Measurements from ENCODE around the gene SLC50A1.

SLC50A1 gene

DNA sequence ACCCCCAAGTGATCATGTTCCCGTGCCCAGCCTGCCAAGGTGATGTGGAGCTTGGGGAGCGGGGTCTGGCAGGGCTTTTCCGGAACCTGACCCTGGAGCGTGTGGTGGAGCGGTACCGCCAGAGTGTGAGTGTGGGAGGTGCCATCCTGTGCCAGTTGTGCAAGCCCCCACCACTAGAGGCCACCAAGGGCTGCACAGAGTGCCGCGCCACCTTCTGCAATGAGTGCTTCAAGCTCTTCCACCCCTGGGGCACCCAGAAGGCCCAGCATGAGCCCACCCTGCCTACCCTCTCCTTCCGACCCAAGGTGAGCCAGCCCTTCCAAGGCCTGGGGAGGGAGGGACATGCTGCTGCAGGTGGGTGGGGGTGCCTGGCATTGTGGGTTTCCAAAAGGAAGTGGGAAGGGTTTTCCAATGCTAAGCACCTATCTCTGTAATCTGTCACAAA is 40.3 kb downstream of the SLC50A1 start:
- Mint-ChIP-seq H3K4me3 (no peak overlapping the region), H3K27ac (no peak overlapping the region), H3K9me3 (no peaks in the 10 kb centered on the region), H3K4me1 (peaks cover 48% of the 10 kb centered on the region), H3K27me3 (peaks cover 2% of the 10 kb centered on the region), H3K36me3 (ENCODE audit: low read depth) (peaks cover 17% of the 10 kb centered on the region)
- peak; percentile 35 for DNase-seq
- ATAC-seq = no peak

GRCh38 chr1:155176544-155177071 is 41.0 kb downstream of the SLC50A1 start:
- Mint-ChIP-seq H3K9me3 (no peaks in the 10 kb centered on the region), H3K4me1 (peaks cover 44% of the 10 kb centered on the region), H3K27me3 (peaks cover 2% of the 10 kb centered on the region), H3K36me3 (ENCODE audit: low read depth) (peaks cover 16% of the 10 kb centered on the region), H3K27ac (no peak overlapping the region), H3K4me3 (no peak overlapping the region)
- peak; percentile 47 for ATAC-seq
- peak; percentile 92 for DNase-seq

- DNase-seq (no peak), ATAC-seq (no peak)
- peaks cover 36% of the 10 kb centered on the region for H3K4me1 Mint-ChIP-seq
- H3K9me3 Mint-ChIP-seq = no peaks in the 10 kb centered on the region
- no peak overlapping the region for H3K4me3 Mint-ChIP-seq
- peaks cover 10% of the 10 kb centered on the region for H3K36me3 Mint-ChIP-seq (ENCODE audit: low read depth)
- H3K27ac Mint-ChIP-seq = no peak overlapping the region
- H3K27me3 Mint-ChIP-seq = peaks cover 2% of the 10 kb centered on the region
These were observed 41.7 kb downstream of the SLC50A1 start for GRCh38 chr1:155177192-155177917.

DNA sequence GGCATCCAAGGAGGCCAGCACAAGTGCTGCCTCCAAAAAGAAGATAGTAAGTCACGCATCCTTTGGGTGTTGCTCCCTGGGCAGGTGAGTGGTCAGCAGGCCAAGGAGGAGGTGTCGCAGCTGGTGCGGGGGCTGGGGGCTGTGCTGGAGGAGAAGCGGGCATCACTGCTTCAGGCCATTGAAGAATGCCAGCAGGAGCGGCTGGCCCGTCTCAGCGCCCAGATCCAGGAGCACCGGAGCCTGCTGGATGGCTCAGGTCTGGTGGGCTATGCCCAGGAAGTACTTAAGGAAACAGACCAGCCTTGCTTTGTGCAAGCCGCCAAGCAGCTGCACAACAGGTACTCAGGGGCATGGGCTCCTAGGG is 42.2 kb downstream of the SLC50A1 start:
- peaks cover 34% of the 10 kb centered on the region for H3K4me1 Mint-ChIP-seq
- no peak for ATAC-seq
- H3K9me3 Mint-ChIP-seq = no peaks in the 10 kb centered on the region
- no peak overlapping the region for H3K27ac Mint-ChIP-seq
- no peak overlapping the region for H3K4me3 Mint-ChIP-seq
- DNase-seq = no peak
- H3K27me3 Mint-ChIP-seq = peaks cover 2% of the 10 kb centered on the region
- peaks cover 7% of the 10 kb centered on the region for H3K36me3 Mint-ChIP-seq (ENCODE audit: low read depth)

GRCh38 chr1:155178441-155179111 is 42.9 kb downstream of the SLC50A1 start:
- no peak for DNase-seq
- Mint-ChIP-seq H3K4me3 (no peak overlapping the region), H3K27ac (no peak overlapping the region), H3K27me3 (no peaks in the 10 kb centered on the region), H3K4me1 (peaks cover 27% of the 10 kb centered on the region), H3K36me3 (ENCODE audit: low read depth) (peaks cover 2% of the 10 kb centered on the region), H3K9me3 (no peaks in the 10 kb centered on the region)
- ATAC-seq = no peak

DNA sequence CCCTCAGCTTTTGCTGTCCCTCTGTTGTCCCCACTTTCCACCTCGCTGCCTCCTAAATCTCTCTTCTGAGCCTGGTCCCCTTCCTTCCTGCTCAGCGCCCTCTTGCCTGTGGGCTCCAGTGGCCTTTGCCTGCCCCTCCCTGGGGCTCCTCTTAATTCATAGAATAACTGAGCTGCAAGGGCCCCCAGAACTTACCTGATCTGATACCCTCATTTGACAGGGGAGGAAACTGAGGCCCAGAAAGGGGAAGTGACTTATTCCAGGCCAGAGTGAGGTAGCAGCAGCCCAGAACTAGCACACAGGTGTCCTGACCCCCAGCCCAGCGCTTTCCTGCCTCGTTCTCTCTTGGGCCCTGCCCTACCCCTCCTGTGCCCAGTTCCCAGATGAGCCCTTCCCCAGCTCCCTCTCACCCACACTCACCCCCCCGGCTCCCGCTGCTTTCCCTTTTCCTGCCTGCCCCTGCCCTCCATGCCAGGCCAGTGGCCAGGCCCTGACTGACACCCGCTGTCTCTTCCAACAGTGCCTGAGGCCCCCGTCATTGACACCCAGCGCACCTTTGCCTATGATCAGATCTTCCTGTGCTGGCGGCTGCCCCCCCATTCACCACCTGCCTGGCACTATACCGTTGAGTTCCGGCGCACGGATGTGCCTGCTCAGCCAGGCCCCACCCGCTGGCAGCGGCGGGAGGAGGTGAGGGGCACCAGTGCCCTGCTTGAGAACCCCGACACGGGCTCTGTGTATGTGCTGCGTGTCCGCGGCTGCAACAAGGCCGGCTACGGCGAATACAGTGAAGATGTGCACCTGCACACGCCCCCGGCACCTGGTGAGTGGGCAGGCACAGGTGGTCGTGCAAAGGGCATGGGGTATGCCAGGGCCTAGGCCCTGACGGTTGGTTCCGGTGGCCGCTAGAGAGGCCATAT is 43.7 kb downstream of the SLC50A1 start:
- no peaks in the 10 kb centered on the region for H3K9me3 Mint-ChIP-seq
- H3K27ac Mint-ChIP-seq = no peak overlapping the region
- no peak for DNase-seq
- H3K4me1 Mint-ChIP-seq = peaks cover 22% of the 10 kb centered on the region
- no peak overlapping the region for H3K4me3 Mint-ChIP-seq
- no peaks in the 10 kb centered on the region for H3K27me3 Mint-ChIP-seq
- peaks cover 2% of the 10 kb centered on the region for H3K36me3 Mint-ChIP-seq (ENCODE audit: low read depth)
- ATAC-seq = no peak

- Mint-ChIP-seq H3K27ac (no peak overlapping the region), H3K27me3 (no peaks in the 10 kb centered on the region), H3K36me3 (ENCODE audit: low read depth) (peaks cover 2% of the 10 kb centered on the region), H3K4me3 (no peak overlapping the region), H3K4me1 (peaks cover 6% of the 10 kb centered on the region), H3K9me3 (no peaks in the 10 kb centered on the region)
- DNase-seq = no peak
- ATAC-seq = no peak
These were observed 45.9 kb downstream of the SLC50A1 start for GRCh38 chr1:155181371-155182051.

DNA sequence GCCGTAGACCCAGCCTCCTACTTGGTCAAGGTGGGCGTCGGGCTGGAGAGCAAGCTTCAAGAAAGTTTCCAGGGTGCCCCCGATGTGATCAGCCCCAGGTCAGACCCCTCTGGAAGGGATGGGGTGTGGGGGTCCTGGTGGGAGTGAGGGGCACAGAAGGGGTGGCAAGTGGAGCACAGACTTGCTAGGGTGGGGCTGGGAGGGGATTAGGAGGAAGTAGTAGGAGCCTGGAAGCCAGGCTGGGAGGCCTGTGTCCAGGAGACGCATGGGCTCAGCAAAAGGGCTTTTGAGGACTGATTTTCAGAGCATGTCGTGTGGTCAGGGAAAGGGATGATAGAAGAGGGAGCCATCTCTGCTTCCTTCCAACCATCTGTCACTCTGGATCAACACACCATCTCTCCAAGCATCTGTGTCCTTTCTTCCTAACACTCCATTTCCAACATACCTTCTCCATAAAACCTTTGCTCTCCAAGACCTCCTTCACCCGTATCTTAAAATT is 46.4 kb downstream of the SLC50A1 start:
- H3K36me3 Mint-ChIP-seq (ENCODE audit: low read depth) = peaks cover 2% of the 10 kb centered on the region
- peaks cover under 1% of the 10 kb centered on the region for H3K4me1 Mint-ChIP-seq
- no peak overlapping the region for H3K4me3 Mint-ChIP-seq
- no peaks in the 10 kb centered on the region for H3K27me3 Mint-ChIP-seq
- H3K27ac Mint-ChIP-seq = no peak overlapping the region
- no peaks in the 10 kb centered on the region for H3K9me3 Mint-ChIP-seq
- no peak for ATAC-seq
- no peak for DNase-seq

- Mint-ChIP-seq H3K27ac (no peak overlapping the region), H3K4me1 (peaks cover 2% of the 10 kb centered on the region), H3K27me3 (no peaks in the 10 kb centered on the region), H3K9me3 (no peaks in the 10 kb centered on the region), H3K36me3 (ENCODE audit: low read depth) (peaks cover 4% of the 10 kb centered on the region), H3K4me3 (no peak overlapping the region)
- ATAC-seq = no peak
- no peak for DNase-seq
These were observed 48.1 kb downstream of the SLC50A1 start for GRCh38 chr1:155183775-155184221.

DNA sequence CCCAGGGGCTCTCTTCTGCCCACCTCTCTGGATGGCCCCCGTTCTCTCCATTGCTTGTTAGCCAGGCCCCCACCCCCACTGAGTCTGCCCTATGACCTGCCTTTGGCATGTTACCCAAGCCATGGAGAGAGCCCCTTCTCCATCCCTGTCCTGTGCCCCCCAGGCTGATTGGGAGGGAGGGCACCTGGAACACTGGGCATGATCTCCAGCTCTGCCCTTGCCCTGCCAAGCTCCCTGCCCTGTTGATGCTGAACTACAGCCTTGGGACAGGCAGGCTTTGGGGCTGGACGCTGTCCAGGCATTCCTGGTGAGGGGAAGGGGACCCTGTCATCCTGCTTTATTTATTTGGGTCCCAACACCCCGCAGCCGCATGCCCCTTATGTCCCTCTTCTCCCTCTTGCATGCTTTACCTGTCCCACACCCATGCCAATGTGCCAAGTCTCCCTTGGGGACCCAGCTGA is 48.7 kb downstream of the SLC50A1 start:
- no peaks in the 10 kb centered on the region for H3K27me3 Mint-ChIP-seq
- H3K4me3 Mint-ChIP-seq = no peak overlapping the region
- no peaks in the 10 kb centered on the region for H3K9me3 Mint-ChIP-seq
- H3K36me3 Mint-ChIP-seq (ENCODE audit: low read depth) = peaks cover 4% of the 10 kb centered on the region
- no peak overlapping the region for H3K27ac Mint-ChIP-seq
- no peak for DNase-seq
- no peak for ATAC-seq
- peaks cover 2% of the 10 kb centered on the region for H3K4me1 Mint-ChIP-seq

GRCh38 chr1:155184835-155185782 is 49.5 kb downstream of the SLC50A1 start:
- H3K4me3 Mint-ChIP-seq = no peak overlapping the region
- ATAC-seq = no peak
- peaks cover 2% of the 10 kb centered on the region for H3K4me1 Mint-ChIP-seq
- no peaks in the 10 kb centered on the region for H3K9me3 Mint-ChIP-seq
- peaks cover 4% of the 10 kb centered on the region for H3K36me3 Mint-ChIP-seq (ENCODE audit: low read depth)
- H3K27me3 Mint-ChIP-seq = no peaks in the 10 kb centered on the region
- DNase-seq = no peak
- no peak overlapping the region for H3K27ac Mint-ChIP-seq

DNA sequence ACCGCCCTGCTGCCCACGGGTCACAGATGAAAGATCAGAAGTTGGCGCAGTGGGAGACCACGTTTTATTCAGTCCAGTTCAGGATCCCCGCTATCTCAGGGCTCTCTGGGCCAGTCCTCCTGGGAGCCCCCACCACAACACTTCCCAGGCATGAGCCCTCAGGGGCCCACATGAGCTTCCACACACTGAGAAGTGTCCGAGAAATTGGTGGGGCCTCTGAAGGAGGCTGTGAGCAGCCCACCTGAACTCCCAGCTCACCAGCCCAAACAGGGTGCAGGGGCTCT is 50.1 kb downstream of the SLC50A1 start:
- peaks cover 2% of the 10 kb centered on the region for H3K4me1 Mint-ChIP-seq
- no peak overlapping the region for H3K4me3 Mint-ChIP-seq
- DNase-seq = no peak
- H3K36me3 Mint-ChIP-seq (ENCODE audit: low read depth) = peaks cover 4% of the 10 kb centered on the region
- no peaks in the 10 kb centered on the region for H3K9me3 Mint-ChIP-seq
- ATAC-seq = no peak
- no peak overlapping the region for H3K27ac Mint-ChIP-seq
- no peaks in the 10 kb centered on the region for H3K27me3 Mint-ChIP-seq

GRCh38 chr1:155186067-155186793 is 50.6 kb downstream of the SLC50A1 start:
- peaks cover 2% of the 10 kb centered on the region for H3K4me1 Mint-ChIP-seq
- H3K36me3 Mint-ChIP-seq (ENCODE audit: low read depth) = peaks cover 3% of the 10 kb centered on the region
- ATAC-seq (no peak), DNase-seq (no peak)
- no peaks in the 10 kb centered on the region for H3K27me3 Mint-ChIP-seq
- no peak overlapping the region for H3K27ac Mint-ChIP-seq
- no peak overlapping the region for H3K4me3 Mint-ChIP-seq
- no peaks in the 10 kb centered on the region for H3K9me3 Mint-ChIP-seq

Data from activated naive CD8-positive, alpha-beta T cell treated with anti-CD3 and anti-CD28 coated beads, Interleukin-2, amount 50 U/mL, for 24 hours (primary cell).